Esophagus squamous epithelium (tissue), 4 donors: ENCODE results near the gene HPSE2.

ENCODE experiments used
- CTCF ChIP-seq, 6 experiments: fragments of 450-650 bp in 4 of 6; fragments of 200-600 bp in 2 of 6; sonication (generic) in 2 of 6; IDR thresholded peaks; one replicate each; pipeline ENCODE4 v1.5.1; 2016 to 2019; ENCODE audit warnings: antibody characterized with exemption in 6 of 6, mild to moderate bottlenecking in 4 of 6, moderate library complexity in 4 of 6
- POLR2A ChIP-seq, 4 donors: fragments of 450-650 bp; IDR thresholded peaks; one replicate each; pipeline ENCODE4 v1.6.1; 2017; ENCODE audit warnings: antibody characterized with exemption in 4 of 4, mild to moderate bottlenecking in 4 of 4, moderate library complexity in 3 of 4

DNA sequence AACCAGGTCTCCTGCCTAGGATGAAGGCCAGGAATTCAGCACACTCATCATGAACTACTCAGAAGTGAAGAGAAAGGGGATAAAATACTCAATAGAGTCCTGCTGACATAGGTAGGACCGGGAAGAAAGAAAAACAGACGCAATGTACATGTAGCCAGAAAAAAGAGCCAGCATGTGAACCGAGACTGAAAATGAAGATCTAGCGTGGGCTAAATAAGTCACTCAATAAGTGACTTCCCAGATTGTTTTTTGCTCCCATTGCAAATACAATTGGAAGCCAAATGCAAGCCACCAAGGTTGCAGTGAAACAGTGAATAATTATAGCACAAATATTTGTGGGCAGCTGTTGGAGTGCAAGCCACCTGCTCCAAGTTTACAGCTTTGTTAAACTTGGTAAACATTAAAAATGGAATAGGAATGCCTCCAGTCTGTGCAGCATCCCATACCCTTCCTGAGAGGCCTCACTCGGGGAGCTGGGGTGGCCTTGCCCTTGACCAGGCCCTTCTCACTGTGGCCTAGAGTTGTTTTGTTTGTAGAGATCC lies 754.2 kb downstream of the HPSE2 start:
- no peak for TF ChIP-seq CTCF (IDR thresholded peaks at IDR 0.05)
- TF ChIP-seq POLR2A (IDR thresholded peaks at IDR 0.05) = no peak
